Bronchial epithelial cell (primary cell): ENCODE data around the gene AADACL2. TPM values are rescaled to one million over a fixed set of nuclear protein-coding genes. Genes with fewer than 3 reads are reported as not detected.

Source experiments
- DNase-seq: peaks from one replicate; pipeline ENCODE4 v3.0.0-alpha.2; 2010; ENCODE audit warnings: low read depth
- FAIRE-seq: peaks from 2 replicates; lab custom pipeline; 2011; peaks lifted over from hg19 to GRCh38; lab: Jason Lieb, UNC
- H3K27me3 ChIP-seq: 2 replicates; pipeline ENCODE4 v1.5.1; 2011; ENCODE audit warnings: low read length; ENCODE audit not compliant: control insufficient read depth, insufficient read depth
- H3K36me3 ChIP-seq: 2 replicates; pipeline ENCODE4 v1.5.1; 2011; ENCODE audit warnings: low read length; ENCODE audit not compliant: control insufficient read depth, insufficient read depth
- H3K4me3 ChIP-seq: 2 replicates; pipeline ENCODE4 v1.5.1; 2011; ENCODE audit warnings: mild to moderate bottlenecking, low read depth, low read length, control low read depth
- CTCF ChIP-seq: IDR thresholded peaks from 2 replicates; pipeline ENCODE4 v1.5.1; 2011; ENCODE audit warnings: mild to moderate bottlenecking, moderate library complexity, low read length, control low read depth, inconsistent platforms; ENCODE audit not compliant: insufficient read depth, severe bottlenecking
- total RNA-seq: library from RNA; depleted of rRNA; stranded (reverse); fragments of >200 nt; gene quantifications from 2 replicates; pipeline ENCODE4 v1.2.1, GENCODE V29; 2014

AADACL2 gene
- total RNA-seq, 1 donor from 2014 or later: not detected

- DNase-seq (no peak), FAIRE-seq (no peak)
- Histone ChIP-seq H3K4me3 (no peak overlapping the region), H3K36me3 (no peaks in the 10 kb centered on the region), H3K27me3 (no peaks in the 10 kb centered on the region)
- no peak for TF ChIP-seq CTCF
These were observed 8.9 kb upstream of the AADACL2 start for GRCh38 chr3:151724576-151725562.

GRCh38 chr3:151726016-151726415, 7.7 kb upstream of the AADACL2 start:
- no peak for TF ChIP-seq CTCF
- FAIRE-seq: no peak
- H3K4me3 ChIP-seq: no peak overlapping the region
- H3K36me3 ChIP-seq: no peaks in the 10 kb centered on the region
- DNase-seq: no peak
- H3K27me3 ChIP-seq: no peaks in the 10 kb centered on the region

GRCh38 chr3:151732861-151733260, 866 bp upstream of the AADACL2 start:
- Histone ChIP-seq H3K27me3 (no peaks in the 10 kb centered on the region), H3K36me3 (no peaks in the 10 kb centered on the region), H3K4me3 (no peak overlapping the region)
- TF ChIP-seq CTCF: no peak
- DNase-seq: no peak
- FAIRE-seq: no peak

- FAIRE-seq: no peak
- no peak overlapping the region for H3K4me3 ChIP-seq
- no peaks in the 10 kb centered on the region for H3K36me3 ChIP-seq
- TF ChIP-seq CTCF: no peak
- H3K27me3 ChIP-seq: no peaks in the 10 kb centered on the region
- DNase-seq: peak; percentile 27
These were observed 6.9 kb downstream of the AADACL2 start for GRCh38 chr3:151740581-151740980.

- no peak for TF ChIP-seq CTCF
- Histone ChIP-seq H3K4me3 (no peak overlapping the region), H3K36me3 (no peaks in the 10 kb centered on the region), H3K27me3 (no peaks in the 10 kb centered on the region)
- FAIRE-seq (no peak), DNase-seq (no peak)
These were observed 10.1 kb downstream of the AADACL2 start for GRCh38 chr3:151743855-151744254.
